GM12878 (cell line): ENCODE measurements around the gene NCF4. TPM values are rescaled to one million over a fixed set of nuclear protein-coding genes. Genes with fewer than 3 reads are reported as not detected.

ENCODE experiments used
- CBFB ChIP-seq: IDR thresholded peaks from 2 replicates; pipeline ENCODE4 v1.6.1; 2016; ENCODE audit warnings: antibody characterized with exemption, low read depth
- CUX1 ChIP-seq: IDR thresholded peaks from 2 replicates; pipeline ENCODE4 v1.6.1; 2012; ENCODE audit warnings: improper control_type of control experiment, low read depth, low read length; ENCODE audit not compliant: insufficient replicate concordance
- MEF2A ChIP-seq: IDR thresholded peaks from 2 replicates; pipeline ENCODE4 v1.6.1; 2011; ENCODE audit warnings: low read depth, mild to moderate bottlenecking, low read length, moderate library complexity; ENCODE audit not compliant: insufficient read depth
- NR2C1 ChIP-seq: fragments of 450-650 bp; IDR thresholded peaks from 2 replicates; pipeline ENCODE4 v1.6.1; 2017; ENCODE audit warnings: antibody characterized with exemption, mild to moderate bottlenecking, moderate library complexity
- SREBF2 ChIP-seq: IDR thresholded peaks from 2 replicates; pipeline ENCODE4 v1.6.1; 2012; ENCODE audit warnings: mild to moderate bottlenecking, low read length
- TCF7 ChIP-seq: IDR thresholded peaks from 2 replicates; pipeline ENCODE4 v1.6.1; 2014; ENCODE audit warnings: antibody characterized with exemption, borderline replicate concordance
- ZNF24 ChIP-seq: fragments of 450-650 bp; IDR thresholded peaks from 2 replicates; pipeline ENCODE4 v1.6.1; 2017; ENCODE audit warnings: antibody characterized with exemption, mild to moderate bottlenecking
- ZNF592 ChIP-seq: fragments of 450-650 bp; IDR thresholded peaks from 2 replicates; pipeline ENCODE4 v1.6.1; 2017; ENCODE audit warnings: mild to moderate bottlenecking, moderate library complexity
- polyA plus RNA-seq, 11 experiments: library from polyadenylated mRNA; depleted of rRNA in 4 of 11; unstranded in 6 of 11; stranded (reverse) in 5 of 11; fragments of >200 nt; fragmentation: Nextera tagmentation in 4 of 11; fragmentation: Illumina TruSeq in 1 of 11; extraction: Ambion mirVana in 4 of 11; extraction: Trizol in 1 of 11; gene quantifications; 1 replicate in 1 of 11; 2 replicates in 10 of 11; pipeline versions ENCODE4 v1.2.1 to v1.2.3, GENCODE V29; 2011 to 2016; ENCODE audit warnings: inconsistent platforms in 2 of 11, missing spikeins in 2 of 11, low read depth in 1 of 11
- total RNA-seq, 4 experiments: library from RNA; depleted of rRNA in 3 of 4; stranded (reverse); fragments of >200 nt in 3 of 4; fragmentation: Illumina TruSeq in 1 of 4; extraction: Trizol in 1 of 4; gene quantifications; 2 replicates each; pipeline versions ENCODE4 v1.2.1 to v1.2.3, GENCODE V29; 2013 to 2021

Gene NCF4
- total and polyA plus RNA-seq, 10 of the 15 experiments (the other 5 are each of a cell fraction or from before 2014, with no cell fraction given) = 22.9 to 136 (median 72.5) TPM

- no peak for TF ChIP-seq ZNF592
- no peak for TF ChIP-seq CUX1
- no peak for TF ChIP-seq CBFB
- no peak for TF ChIP-seq MEF2A
- no peak for TF ChIP-seq NR2C1
- TF ChIP-seq TCF7 = no peak
- no peak for TF ChIP-seq ZNF24
- TF ChIP-seq SREBF2 = no peak
Measured at GRCh38 chr22:36860438-36860820, 377 bp upstream of the NCF4 start (continued).
